ENCODE data around the gene SAMD9L.

- TF ChIP-seq, protein P1, sequence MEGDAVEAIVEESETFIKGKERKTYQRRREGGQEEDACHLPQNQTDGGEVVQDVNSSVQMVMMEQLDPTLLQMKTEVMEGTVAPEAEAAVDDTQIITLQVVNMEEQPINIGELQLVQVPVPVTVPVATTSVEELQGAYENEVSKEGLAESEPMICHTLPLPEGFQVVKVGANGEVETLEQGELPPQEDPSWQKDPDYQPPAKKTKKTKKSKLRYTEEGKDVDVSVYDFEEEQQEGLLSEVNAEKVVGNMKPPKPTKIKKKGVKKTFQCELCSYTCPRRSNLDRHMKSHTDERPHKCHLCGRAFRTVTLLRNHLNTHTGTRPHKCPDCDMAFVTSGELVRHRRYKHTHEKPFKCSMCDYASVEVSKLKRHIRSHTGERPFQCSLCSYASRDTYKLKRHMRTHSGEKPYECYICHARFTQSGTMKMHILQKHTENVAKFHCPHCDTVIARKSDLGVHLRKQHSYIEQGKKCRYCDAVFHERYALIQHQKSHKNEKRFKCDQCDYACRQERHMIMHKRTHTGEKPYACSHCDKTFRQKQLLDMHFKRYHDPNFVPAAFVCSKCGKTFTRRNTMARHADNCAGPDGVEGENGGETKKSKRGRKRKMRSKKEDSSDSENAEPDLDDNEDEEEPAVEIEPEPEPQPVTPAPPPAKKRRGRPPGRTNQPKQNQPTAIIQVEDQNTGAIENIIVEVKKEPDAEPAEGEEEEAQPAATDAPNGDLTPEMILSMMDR (conservative IDR thresholded peaks at IDR 0.05; ENCODE audit: low read depth in 2 of 2): no peak
- TF ChIP-seq EZH2 (IDR thresholded peaks at IDR 0.05; ENCODE audit: low read depth, unreplicated experiment) (no peak), POLR2AphosphoS5 (IDR thresholded peaks at IDR 0.05; ENCODE audit: low read depth) (no peak), ZNF331 (CRISPR knock-in tag; IDR thresholded peaks at IDR 0.05; ENCODE audit: low read depth) (no peak)
These were observed 23.5 kb upstream of the SAMD9L start for GRCh38 chr7:93171606-93172226.

All from GM23338 (cell line).